Activated naive CD4-positive, alpha-beta T cell treated with anti-CD3 and anti-CD28 coated beads, Interleukin-2, amount 50 U/mL, for 24 hours (primary cell): ENCODE data around the gene SPOCK1.

Source experiments
- H3K27ac Mint-ChIP-seq: one replicate; pipeline ENCODE4 v1.8.0; 2021; ENCODE audit warnings: mild to moderate bottlenecking, mixed read lengths
- H3K27me3 Mint-ChIP-seq: one replicate; pipeline ENCODE4 v1.8.0; 2021; ENCODE audit warnings: mixed read lengths
- H3K36me3 Mint-ChIP-seq: one replicate; pipeline ENCODE4 v1.8.0; 2021; ENCODE audit warnings: mixed read lengths
- H3K4me1 Mint-ChIP-seq: one replicate; pipeline ENCODE4 v1.8.0; 2021; ENCODE audit warnings: mixed read lengths
- H3K4me3 Mint-ChIP-seq: one replicate; pipeline ENCODE4 v1.8.0; 2021; ENCODE audit warnings: mild to moderate bottlenecking, mixed read lengths
- H3K9me3 Mint-ChIP-seq: one replicate; pipeline ENCODE4 v1.8.0; 2021; ENCODE audit warnings: mixed read lengths

Gene SPOCK1

DNA sequence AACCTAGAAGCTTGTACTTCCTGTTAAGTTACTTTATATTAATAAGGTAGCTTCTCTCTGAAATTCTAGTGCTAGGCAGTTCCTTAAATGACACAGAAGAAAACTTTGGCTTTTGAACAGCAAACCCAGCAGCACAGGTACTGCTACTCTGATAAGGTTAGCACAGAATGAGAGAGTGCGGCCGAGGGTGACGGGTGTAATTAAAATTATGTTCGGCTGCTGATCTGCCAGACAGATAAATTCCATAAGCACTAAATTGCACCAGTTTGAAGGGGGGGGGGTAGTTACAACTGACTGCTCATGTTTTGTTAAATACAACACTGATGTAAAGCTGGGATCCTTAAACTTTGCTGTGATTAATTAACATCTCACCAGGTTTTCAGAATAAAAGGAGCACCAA, 475.1 kb downstream of the SPOCK1 start:
- Mint-ChIP-seq H3K4me1 (no peaks in the 10 kb centered on the region), H3K4me3 (no peak overlapping the region), H3K36me3 (no peaks in the 10 kb centered on the region), H3K27ac (no peak overlapping the region), H3K9me3 (peaks cover 4% of the 10 kb centered on the region), H3K27me3 (peaks cover 4% of the 10 kb centered on the region)

DNA sequence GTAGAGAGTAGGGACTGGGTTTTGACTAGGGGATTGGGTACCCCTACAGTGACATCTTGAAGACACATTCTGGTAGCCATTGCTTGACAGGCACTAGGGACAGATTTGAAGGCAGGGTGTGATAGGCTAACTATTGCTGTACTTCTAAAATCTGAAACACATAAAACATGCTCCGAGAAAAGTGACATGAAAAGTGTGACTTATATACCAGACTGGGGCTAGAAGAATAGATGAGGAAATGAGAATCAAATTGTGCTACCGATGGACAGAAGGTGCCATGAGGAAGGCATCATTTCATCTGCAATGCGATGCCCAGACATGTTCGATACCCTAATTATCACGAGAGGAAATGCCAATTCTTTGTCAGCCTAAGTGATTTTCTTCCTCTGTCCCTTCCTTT, 475.8 kb downstream of the SPOCK1 start:
- H3K27me3 Mint-ChIP-seq: peaks cover 4% of the 10 kb centered on the region
- H3K36me3 Mint-ChIP-seq: no peaks in the 10 kb centered on the region
- no peak overlapping the region for H3K27ac Mint-ChIP-seq
- peaks cover 4% of the 10 kb centered on the region for H3K9me3 Mint-ChIP-seq
- no peaks in the 10 kb centered on the region for H3K4me1 Mint-ChIP-seq
- H3K4me3 Mint-ChIP-seq: no peak overlapping the region

DNA sequence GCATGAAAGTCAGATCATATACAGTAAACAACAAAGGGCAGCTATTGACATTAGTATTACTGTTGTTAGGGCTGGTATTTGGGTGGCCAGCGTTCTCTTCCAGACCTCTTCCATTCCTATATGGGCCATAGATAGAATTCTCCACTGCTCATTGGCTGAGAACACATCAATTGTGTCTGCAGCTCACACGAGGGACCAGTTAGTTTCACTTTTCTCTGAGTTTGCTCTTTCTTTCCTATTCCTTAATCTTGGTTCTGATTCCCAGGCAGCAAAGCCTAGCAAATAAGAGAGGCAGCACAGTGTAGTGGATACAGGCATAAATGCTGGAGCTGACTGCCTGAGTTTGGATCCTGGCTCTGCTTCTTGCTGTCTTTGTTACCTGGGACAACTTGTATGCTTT, 476.4 kb downstream of the SPOCK1 start:
- Mint-ChIP-seq H3K4me1 (no peaks in the 10 kb centered on the region), H3K27ac (no peak overlapping the region), H3K27me3 (peaks cover 4% of the 10 kb centered on the region), H3K4me3 (no peak overlapping the region), H3K9me3 (peaks cover 4% of the 10 kb centered on the region), H3K36me3 (no peaks in the 10 kb centered on the region)

DNA sequence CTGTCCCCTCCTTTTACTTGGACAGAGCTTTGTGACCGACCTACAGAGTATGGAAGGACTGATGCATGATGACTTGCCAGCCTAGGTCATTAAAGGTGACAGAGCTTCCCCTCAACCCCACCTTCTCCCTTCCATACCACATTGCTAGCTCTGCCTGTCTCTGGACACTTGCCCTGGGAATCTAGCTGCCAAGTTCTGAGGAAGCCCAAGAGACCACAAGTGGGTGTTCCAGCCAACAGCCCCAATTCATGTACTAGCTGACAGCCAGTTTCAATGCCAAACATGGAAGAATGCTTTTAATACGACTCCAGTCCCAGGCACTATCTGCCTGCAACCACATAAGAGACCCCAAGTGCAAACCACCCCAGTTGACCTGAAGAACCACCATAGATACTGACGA, 477.1 kb downstream of the SPOCK1 start:
- Mint-ChIP-seq H3K27me3 (peaks cover 4% of the 10 kb centered on the region), H3K4me1 (no peaks in the 10 kb centered on the region), H3K4me3 (no peak overlapping the region), H3K9me3 (peaks cover 4% of the 10 kb centered on the region), H3K36me3 (no peaks in the 10 kb centered on the region), H3K27ac (no peak overlapping the region)

DNA sequence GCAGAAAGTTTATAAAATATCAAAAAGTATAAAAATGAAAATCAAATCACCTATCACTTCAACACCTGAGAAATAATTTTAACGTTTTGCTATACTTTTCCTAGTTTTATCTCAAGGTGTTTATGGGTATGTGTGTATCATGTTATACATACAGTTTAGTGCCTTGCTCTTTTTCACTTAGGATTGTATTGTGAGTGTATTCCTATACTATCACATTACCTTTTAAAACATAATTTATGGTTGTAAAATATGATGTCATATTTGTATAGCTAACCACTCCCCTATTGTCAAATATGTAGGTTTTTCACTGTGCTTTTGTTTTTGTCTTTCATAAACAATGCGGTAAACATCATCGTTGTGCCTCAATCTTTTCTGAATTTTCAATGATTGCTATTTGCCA, 479.9 kb downstream of the SPOCK1 start:
- Mint-ChIP-seq H3K9me3 (no peaks in the 10 kb centered on the region), H3K27ac (no peak overlapping the region), H3K4me3 (no peak overlapping the region), H3K36me3 (no peaks in the 10 kb centered on the region), H3K27me3 (no peaks in the 10 kb centered on the region), H3K4me1 (no peaks in the 10 kb centered on the region)

DNA sequence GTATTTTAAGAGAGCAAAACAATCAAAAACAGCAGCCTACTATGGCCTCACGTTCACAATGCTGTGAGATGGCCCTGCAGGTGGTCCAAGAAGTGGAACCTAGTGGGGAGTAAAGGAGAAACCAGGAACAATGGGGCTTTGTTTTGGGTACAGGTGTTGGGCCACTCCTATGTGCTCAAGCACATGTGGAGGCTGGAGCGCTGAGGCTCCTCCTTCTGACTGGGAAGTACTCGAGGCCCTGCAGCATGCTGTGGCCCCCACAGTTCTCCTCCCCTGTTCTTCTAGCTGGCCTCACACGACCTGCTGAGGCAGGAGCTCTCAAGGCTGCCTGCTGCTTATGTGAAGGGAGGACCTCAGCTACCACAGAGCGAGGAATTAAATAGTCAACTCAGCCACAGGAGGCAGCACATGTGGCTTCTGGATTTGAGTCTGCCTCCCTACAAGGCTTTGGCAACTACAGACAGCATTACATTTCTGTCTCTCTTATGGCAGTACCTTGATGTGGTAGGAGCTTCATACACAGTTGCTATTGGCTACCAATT, 482.3 kb downstream of the SPOCK1 start:
- Mint-ChIP-seq H3K4me3 (no peak overlapping the region), H3K9me3 (no peaks in the 10 kb centered on the region), H3K27me3 (no peaks in the 10 kb centered on the region), H3K4me1 (no peaks in the 10 kb centered on the region), H3K36me3 (no peaks in the 10 kb centered on the region), H3K27ac (no peak overlapping the region)

DNA sequence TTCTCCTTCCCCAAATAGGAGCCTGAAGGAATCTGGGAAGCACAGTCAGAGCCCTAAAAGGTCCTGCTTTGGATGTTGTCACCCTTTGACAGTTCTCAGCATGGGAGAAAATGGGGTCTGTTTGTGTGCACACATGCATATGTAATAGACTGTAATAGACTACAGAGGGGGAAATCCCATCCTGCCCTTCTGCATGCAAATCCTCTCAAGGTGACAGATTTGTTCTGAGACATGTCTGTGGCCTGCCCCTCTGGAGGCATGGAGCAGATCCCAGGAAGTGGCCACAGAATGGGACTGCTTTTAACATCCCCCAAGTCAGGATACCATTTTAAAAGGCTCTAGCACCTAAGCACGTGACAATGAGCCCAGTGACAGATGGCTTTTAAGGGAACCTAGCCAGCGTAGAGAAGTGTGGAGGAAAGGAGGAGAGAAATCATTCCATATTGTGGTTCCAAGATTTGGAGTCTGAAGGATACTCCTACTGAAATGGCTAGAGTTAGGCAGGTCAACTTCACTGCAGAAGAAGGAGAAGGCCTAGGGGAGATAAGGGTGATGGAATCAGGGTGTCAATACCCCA, 483.5 kb downstream of the SPOCK1 start:
- Mint-ChIP-seq H3K4me1 (no peaks in the 10 kb centered on the region), H3K27ac (no peak overlapping the region), H3K9me3 (no peaks in the 10 kb centered on the region), H3K27me3 (no peaks in the 10 kb centered on the region), H3K4me3 (no peak overlapping the region), H3K36me3 (no peaks in the 10 kb centered on the region)

DNA sequence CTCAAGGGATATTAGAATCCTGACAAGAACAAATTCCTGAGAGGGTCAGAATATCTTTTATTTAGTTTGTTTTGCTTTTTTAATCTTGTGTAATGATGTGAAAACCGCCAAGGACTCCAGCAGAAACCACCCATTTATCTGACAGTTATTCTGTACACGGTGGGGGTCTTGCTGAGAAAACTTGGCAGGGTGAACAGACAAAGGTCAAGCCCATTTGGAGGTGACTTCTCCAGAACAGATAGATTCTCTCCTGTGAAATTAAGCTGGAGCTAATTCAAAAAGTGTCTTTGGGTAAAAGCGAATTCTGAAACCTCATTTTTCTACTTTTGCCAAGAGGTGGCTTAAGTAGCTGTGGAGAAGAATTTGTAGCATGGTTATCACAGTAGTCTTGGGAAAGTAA, 484.4 kb downstream of the SPOCK1 start:
- Mint-ChIP-seq H3K9me3 (no peaks in the 10 kb centered on the region), H3K27me3 (no peaks in the 10 kb centered on the region), H3K4me3 (no peak overlapping the region), H3K27ac (no peak overlapping the region), H3K36me3 (no peaks in the 10 kb centered on the region), H3K4me1 (no peaks in the 10 kb centered on the region)

DNA sequence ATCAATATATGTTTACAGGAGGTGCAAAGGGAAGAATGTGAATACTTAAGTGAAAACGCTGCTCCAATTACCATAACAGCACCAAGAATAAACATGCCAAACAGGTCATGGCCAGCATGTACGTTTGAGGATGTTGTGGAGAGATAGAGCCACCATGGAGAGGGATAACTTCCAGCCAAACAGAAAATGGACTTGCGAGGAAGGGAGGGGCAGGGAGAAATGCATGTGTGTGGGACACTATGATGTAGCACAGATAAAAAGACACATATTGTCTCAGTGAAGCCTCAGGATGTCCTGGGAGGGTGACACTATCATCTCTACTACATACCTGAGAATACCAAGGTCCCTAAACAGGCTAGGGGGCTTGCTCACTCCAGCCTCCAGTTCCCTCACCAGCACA, 488.9 kb downstream of the SPOCK1 start:
- Mint-ChIP-seq H3K36me3 (no peaks in the 10 kb centered on the region), H3K27me3 (no peaks in the 10 kb centered on the region), H3K4me3 (no peak overlapping the region), H3K4me1 (no peaks in the 10 kb centered on the region), H3K9me3 (no peaks in the 10 kb centered on the region), H3K27ac (no peak overlapping the region)

DNA sequence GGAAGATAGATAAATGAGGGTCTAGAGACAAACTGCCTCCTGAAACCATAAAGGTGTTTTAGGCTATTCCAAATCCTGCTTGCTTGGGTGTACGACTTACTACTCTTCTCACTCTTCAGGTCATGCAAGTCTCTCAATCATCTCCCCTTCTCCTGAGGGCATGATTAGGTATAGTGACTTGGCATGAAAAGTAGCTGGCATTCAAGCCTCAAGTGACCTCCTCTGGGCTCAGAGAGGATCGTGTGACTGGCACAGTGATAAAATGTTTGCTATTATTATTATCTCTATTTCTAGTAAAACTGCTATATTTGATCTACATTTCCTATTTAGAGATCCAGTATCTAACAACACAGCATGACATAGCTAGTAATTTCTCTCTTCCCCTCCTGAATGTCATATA, 494.8 kb downstream of the SPOCK1 start:
- Mint-ChIP-seq H3K4me1 (no peaks in the 10 kb centered on the region), H3K27me3 (peaks cover 2% of the 10 kb centered on the region), H3K9me3 (no peaks in the 10 kb centered on the region), H3K27ac (no peak overlapping the region), H3K36me3 (no peaks in the 10 kb centered on the region), H3K4me3 (no peak overlapping the region)

DNA sequence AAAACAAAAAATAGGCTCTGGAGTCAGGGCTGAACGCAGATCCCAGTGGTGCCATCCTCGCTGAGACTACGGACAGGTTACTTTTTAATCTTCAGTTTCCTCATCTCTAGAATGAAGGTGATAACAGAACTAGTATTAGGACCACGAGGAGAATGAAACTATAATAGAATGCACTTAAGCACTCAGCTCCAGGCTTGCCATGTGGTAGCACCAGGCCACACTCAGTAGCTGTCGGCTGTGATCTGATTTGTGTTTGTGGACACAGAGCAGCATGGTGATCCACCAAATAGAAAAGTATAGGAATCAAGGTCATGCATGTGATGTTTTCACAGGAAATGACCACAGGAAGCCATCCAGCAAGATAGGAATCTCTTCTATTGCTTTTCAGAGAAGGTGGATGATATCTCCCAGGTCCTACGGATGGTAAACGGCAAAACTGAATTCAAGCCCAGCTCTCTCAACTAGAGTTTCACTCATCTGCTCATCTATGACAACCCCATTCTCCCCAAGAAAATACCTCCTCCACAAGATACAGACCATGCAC, 498.0 kb downstream of the SPOCK1 start:
- Mint-ChIP-seq H3K27me3 (peaks cover 2% of the 10 kb centered on the region), H3K36me3 (no peaks in the 10 kb centered on the region), H3K9me3 (no peaks in the 10 kb centered on the region), H3K27ac (no peak overlapping the region), H3K4me1 (no peaks in the 10 kb centered on the region), H3K4me3 (no peak overlapping the region)

DNA sequence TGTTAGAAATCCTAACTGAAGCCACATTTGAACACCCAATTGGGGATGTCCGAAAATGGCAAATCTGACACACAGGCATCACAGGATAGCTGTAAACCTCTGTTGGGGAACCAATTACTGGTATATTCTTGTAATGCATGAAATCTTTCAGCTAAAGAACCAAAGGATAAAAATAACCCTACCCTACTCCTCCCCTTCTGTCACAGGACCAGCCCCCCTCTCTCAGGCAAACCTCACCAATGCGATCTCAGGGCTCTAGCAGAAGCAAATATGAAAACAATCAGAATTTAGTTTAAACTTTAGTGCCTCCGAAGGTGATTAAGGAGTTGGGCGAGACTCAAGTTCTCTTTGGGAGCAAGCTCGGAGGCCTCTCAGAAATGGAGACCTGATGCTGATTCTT, 499.3 kb downstream of the SPOCK1 start:
- Mint-ChIP-seq H3K27me3 (peaks cover 2% of the 10 kb centered on the region), H3K36me3 (no peaks in the 10 kb centered on the region), H3K9me3 (no peaks in the 10 kb centered on the region), H3K4me3 (no peak overlapping the region), H3K27ac (no peak overlapping the region), H3K4me1 (no peaks in the 10 kb centered on the region)

DNA sequence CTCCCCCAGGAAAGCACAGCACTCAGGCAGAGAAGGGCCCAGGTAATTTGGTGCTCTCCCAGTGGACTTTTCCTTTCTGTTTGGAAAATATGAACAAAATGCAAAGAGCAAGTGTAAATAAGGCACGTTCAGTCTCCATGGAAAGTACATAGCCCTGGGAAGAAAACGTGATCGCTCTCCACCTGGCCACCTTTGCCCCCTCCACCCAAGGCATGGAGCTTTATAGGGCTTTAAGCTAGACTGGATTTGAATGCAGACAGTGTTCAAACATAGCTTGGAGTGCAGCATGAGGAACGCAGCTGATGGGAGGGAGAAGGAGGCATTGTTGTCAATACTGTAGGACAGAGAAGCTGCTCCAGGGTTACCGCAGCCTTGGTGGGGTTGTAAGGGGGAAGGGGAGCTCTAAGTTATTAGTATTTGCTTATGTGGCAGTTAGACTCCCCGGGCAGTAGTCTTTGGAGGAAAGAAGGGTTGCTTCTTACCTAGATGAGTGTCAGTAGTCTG, 500.2 kb downstream of the SPOCK1 start:
- no peak overlapping the region for H3K4me3 Mint-ChIP-seq
- H3K27me3 Mint-ChIP-seq: peaks cover 2% of the 10 kb centered on the region

DNA sequence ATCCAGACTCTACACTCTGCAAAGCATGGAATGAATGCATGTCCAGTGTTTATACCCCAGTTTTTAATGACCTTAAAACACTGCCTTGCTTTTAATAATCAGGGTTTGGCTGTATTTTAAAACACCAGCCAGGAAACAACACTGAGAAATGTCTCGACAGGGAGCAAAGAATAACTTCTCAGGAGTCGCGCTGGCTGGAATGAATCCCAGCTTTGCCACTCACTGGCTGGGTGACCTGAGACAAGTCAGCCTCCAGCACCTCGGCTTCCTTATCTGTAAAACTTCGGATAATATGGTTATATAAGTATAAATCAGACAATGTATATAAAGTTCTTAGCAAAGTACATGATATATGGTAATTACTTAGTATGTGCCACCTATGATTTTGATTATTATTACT, 505.0 kb downstream of the SPOCK1 start:
- Mint-ChIP-seq H3K4me3 (no peak overlapping the region), H3K27ac (no peak overlapping the region), H3K4me1 (no peaks in the 10 kb centered on the region), H3K36me3 (no peaks in the 10 kb centered on the region), H3K9me3 (no peaks in the 10 kb centered on the region), H3K27me3 (no peaks in the 10 kb centered on the region)

More for the DNA sequence above, 500.2 kb downstream of the SPOCK1 start:
- Mint-ChIP-seq H3K27ac (no peak overlapping the region), H3K4me1 (no peaks in the 10 kb centered on the region), H3K36me3 (no peaks in the 10 kb centered on the region), H3K9me3 (no peaks in the 10 kb centered on the region)

DNA sequence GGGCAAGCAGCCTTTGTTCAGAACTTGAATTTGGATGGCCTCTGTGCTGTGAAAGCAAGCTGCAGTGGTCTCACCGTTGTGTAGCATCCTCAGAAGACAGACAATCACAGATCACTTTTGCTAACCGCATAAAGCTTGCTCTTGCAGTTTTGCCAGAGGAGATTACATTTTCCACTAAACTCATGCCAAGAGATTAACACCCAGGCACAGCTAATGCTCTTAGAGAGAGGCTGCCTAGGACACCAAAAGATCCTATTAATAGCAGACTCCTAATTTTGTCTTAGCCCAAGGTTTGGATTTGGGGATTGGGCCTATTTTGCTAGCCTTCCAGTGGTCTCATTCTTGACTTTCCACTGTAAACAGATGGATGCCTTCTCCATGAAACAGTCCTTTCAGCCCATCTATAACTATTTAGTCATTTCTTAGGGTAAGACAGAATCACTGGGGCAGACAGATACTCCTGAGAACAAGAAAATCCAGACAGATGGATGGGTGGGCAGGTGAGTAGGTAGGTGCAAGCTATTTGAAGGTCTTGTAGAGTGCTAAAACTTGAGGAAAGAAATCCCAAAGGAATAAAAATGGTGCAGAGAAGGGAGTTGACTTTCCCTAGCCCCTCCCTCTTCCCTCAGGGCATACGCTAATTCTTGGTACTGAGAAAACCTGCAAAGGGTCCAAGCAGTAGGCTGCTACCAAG, 506.2 kb downstream of the SPOCK1 start:
- no peaks in the 10 kb centered on the region for H3K4me1 Mint-ChIP-seq
- no peaks in the 10 kb centered on the region for H3K36me3 Mint-ChIP-seq

DNA sequence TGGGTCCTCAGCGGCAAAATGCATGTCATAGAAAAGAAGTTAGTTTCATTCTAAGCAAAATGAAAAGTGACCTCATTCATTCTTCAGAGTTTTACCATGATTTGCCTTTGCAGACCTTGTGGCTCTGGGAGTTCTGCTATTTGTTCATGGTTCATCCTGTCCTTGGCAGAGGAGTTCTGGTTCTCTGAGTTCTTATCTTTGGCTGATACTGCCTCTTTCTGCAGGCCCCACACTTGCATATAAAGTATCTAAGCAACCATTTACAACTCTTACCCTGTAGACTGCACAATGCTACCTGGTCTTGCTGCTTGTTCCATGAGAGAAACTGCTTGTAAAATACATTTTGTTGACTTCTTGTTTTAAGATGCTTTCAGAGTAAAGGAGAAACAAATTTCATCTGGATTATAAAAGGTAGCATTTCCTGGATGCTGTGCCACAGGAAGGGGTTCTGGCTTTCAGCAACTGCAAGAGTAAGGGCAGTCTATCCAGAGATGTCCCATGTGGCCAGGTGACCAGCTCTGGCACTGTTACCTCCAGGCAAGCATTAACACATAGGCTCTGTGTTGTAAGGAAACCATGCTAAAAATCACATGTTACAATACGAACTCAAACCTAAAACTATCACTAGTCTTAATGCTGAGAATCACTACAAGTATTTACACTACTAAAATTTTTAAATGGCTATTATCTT, 513.2 kb downstream of the SPOCK1 start:
- no peaks in the 10 kb centered on the region for H3K36me3 Mint-ChIP-seq
- H3K27me3 Mint-ChIP-seq: no peaks in the 10 kb centered on the region
- no peaks in the 10 kb centered on the region for H3K9me3 Mint-ChIP-seq
- H3K4me3 Mint-ChIP-seq: no peak overlapping the region
- H3K27ac Mint-ChIP-seq: no peak overlapping the region
- H3K4me1 Mint-ChIP-seq: no peaks in the 10 kb centered on the region

More for the DNA sequence above, 506.2 kb downstream of the SPOCK1 start:
- Mint-ChIP-seq H3K27ac (no peak overlapping the region), H3K9me3 (no peaks in the 10 kb centered on the region), H3K4me3 (no peak overlapping the region), H3K27me3 (no peaks in the 10 kb centered on the region)
